ENCODE results near the gene FXYD6. TPM values are rescaled to one million over a fixed set of nuclear protein-coding genes. Genes with fewer than 3 reads are reported as not detected.
"Not testable (repeated sequence)": the region's sequence is repeated elsewhere in the genome, so short reads cannot be mapped to it uniquely, and the experiment has no call there.

FXYD6 gene
- polyA plus RNA-seq, 3 donors: 124 to 140 (median 129) TPM

DNA sequence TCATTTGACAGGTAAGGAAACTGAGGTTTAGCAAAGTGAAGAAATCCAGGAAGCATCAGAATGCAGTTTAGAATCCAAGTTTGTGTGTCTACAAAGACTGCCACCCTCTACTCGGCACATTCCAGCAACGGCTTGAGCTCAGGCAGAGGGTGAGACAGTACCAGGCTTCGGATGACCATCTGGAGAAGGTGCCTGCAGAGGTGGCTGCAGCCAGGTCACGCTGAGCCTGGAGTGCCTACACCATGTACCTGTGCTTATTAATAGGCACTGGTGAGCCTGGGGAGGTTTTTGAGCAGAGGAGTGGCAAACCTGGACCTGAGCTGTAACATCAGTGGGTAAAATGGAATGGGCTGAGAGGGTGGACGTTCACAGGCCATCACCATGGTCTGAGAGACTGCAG is 4.7 kb downstream of the FXYD6 start:
- no peak for DNase-seq (ENCODE audit: low read depth in 3 of 3, low spot score in 2 of 3)

DNA sequence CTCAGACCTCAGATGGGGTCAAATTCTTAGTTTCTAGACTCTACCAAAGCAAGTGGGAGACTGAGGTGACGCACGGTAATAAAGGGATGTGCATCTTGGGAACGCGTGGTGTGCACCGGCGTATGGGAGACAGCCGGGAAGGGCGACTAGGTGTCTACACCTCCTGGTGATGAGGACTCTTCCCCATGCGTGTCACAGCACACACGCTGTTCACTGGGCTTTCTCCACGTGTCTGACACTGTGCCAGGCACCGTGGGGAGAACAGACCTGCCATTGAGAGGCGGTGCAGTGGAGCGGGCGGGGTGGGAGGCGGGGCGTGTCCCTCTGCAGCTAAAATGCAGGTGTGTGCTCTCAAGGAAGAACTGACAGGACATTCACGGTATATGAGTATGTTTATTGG is 5.3 kb downstream of the FXYD6 start:
- DNase-seq (ENCODE audit: low read depth in 3 of 3, low spot score in 2 of 3): no peak

DNA sequence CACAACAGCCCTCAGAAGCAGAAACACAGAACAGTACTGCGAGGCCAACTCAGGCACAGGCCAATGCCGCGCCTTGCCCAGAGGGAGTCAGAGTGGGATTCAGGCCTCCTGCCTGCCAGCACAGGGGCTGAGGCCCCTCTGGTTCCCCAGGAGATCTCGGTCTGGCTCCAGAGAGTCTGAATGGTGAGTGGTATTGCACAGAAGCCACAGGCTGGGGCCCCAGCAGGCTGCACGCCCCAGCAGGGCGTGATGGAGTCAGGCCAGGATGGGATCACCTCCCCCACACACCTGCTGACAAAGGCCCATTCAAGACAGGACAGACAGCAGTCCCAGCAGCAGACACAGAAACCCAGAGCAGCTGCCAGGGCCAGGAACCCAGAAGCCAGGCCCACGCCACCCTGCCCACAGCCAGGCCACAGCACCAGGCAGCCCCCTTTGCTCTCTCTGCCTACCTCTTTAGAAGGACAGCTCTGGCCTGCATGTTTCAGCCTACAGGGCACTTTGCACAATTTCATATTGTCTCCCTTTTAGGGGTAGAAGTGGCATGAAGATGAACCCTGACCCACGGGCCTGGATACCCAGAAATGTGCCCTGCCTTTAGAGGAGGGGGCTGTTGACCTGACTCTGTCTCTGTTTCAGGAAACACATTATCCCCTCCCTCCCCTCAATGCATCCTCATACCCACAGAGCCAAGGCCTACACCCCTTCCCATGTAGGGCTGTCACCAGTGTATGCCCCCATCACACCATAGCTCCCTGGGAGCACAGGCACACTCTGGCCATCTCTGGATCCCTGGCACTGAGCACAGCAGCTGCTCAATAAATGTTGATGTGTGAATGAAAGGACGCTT is 6.1 kb downstream of the FXYD6 start:
- no peak for DNase-seq (ENCODE audit: low read depth in 3 of 3, low spot score in 2 of 3)

DNA sequence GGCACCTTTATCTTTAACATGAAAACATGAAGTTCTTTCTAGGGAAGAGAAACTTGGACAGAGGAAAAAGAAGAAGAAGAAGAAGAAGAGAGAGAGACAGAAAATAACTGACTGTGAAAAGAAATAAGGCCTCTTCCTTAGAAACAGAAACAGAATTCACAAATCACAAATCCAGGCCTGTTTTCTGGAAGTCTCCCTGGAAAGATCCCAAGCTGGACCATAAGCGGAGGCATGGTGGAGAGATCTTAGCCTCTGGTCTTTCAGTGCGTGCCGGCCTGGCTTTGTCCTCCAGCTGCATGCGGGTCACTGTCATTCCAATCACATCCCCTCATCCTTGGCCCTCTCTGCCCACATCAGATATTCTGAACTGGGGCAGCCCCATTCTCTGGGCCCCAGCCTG is 6.9 kb downstream of the FXYD6 start:
- no peak for DNase-seq (ENCODE audit: low read depth in 3 of 3, low spot score in 2 of 3)

DNA sequence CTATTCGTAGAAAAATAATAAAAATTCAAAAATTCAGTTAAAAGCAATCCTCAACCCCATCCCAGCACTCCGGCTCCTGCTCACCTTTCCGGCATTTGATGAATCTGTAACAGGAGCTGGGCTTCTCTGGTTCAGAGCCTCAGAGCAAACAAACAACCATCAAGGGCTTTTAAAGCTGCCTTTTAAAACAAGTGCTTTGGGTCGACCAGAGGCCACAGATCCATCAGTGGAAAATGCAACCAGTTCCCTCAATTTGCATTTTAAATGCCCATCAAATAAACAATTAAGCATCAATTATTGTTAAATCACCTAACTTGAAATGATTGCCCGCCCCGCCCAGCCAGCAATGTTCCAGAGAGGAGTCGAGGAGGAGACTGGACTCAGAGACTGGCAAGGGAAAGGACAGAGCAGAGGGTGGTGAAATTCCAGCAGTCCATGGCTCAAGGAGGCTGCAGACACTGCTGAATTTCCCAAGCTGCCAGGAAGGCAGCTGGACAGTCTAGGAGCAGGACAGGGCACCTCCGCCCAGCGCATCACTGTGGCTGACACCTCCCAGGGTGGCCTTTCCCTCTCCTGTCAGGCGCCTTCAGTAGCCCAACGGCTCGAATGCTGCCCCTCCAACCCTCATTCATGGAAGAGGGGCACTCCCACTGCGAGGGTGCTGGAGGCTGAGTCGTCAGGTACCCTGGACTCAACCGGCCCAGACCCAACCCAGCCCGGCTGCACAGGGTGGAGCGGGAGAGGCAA is 7.5 kb downstream of the FXYD6 start:
- no peak for DNase-seq (ENCODE audit: low read depth in 3 of 3, low spot score in 2 of 3)

DNA sequence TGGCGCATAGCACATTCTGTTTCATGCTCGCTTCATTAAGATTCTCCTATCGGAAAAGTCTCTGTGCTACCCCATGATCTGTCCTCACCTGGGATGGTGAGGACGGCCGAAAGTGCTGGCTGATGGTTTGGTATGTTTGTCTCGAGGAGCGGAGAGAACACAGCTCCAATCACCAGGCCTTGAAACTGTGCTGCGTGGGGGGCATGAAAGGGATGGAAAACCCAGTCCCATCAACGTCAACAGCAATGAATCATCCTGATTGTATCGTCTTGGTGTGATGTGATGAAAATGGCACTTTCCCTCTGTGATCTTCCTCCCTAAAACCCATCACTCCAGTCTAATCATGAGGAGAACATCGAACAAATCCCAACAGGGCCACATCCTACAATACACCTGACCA is 8.4 kb downstream of the FXYD6 start:
- no peak for DNase-seq (ENCODE audit: low read depth in 3 of 3, low spot score in 2 of 3)

DNA sequence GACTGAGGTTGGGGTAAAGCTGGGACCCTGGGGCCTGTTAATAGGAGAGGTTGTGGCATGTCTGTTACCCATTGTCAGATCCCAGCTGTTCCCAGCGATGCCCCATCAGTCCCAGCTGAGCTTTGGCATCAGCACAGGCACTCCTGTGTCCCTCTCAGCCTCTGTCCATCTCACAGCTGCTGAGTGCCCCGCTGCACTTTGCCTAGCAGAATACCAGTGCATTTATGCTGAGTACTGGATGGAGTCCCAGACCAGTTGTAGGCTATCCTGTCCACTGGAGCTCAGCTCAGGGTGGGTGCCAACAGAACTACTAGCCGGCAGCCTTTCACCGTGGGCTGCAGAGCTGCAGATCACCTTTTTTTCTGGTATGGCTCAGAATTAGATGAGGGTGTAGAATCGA is 9.9 kb downstream of the FXYD6 start:
- no peak for DNase-seq (ENCODE audit: low read depth in 3 of 3, low spot score in 2 of 3)

DNA sequence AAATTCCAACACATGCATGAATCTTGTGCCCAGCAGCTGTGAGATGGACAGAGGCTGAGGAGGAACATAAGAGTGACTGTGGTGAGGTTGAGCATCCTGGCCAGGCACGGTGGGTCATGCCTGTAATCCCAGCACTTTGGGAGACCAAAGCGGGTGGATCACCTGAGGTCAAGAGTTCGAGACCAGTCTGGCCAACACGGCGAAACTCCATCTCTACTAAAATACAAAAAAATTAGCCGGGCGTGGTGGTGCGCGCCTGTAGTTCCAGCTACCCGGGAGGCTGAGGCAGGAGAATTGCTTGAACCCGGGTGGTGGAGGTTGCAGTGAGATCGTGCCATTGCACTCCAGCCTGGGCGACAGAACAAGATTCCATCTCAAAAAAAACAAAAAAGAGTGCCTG is 10.9 kb downstream of the FXYD6 start:
- not testable (repeated sequence) for DNase-seq (ENCODE audit: low read depth in 3 of 3, low spot score in 2 of 3)

DNA sequence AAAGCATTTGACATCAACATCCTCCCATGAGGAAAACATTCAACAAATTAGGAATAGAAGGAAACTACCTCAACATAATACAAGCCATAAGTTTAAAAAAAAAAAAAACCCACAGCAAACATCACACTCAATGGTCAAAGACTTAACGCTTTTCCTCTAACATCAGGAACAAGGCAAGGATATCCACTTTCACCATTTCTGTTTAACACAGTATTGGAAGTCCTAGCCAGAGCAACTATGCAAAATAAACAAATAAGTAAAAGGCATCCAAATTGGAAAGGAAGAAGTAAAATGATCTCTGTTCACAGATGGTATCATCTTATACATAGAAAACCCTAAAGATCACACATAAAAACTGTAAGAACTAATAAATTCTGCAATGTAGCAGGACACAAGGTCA is 13.1 kb downstream of the FXYD6 start:
- DNase-seq (ENCODE audit: low read depth in 3 of 3, low spot score in 2 of 3): no peak

DNA sequence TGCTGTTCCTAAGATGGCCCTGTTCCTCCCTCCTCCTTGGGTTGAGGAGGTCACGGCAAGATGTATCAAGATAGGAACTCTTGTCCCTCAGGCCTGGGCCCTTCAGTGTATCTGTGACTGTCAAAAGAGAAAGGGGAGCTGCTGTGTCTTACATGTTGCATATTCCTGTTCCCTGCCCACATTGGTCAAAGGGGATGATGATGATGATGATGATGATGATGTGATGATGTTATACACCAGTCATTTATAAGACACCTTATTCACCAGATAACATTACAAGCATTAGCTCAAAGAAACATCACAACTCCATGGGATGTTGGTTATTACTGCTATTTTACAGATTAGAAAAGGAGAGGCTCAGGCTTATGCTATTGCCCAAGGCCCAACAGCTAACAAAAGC is 13.7 kb downstream of the FXYD6 start:
- no peak for DNase-seq (ENCODE audit: low read depth in 3 of 3, low spot score in 2 of 3)

DNA sequence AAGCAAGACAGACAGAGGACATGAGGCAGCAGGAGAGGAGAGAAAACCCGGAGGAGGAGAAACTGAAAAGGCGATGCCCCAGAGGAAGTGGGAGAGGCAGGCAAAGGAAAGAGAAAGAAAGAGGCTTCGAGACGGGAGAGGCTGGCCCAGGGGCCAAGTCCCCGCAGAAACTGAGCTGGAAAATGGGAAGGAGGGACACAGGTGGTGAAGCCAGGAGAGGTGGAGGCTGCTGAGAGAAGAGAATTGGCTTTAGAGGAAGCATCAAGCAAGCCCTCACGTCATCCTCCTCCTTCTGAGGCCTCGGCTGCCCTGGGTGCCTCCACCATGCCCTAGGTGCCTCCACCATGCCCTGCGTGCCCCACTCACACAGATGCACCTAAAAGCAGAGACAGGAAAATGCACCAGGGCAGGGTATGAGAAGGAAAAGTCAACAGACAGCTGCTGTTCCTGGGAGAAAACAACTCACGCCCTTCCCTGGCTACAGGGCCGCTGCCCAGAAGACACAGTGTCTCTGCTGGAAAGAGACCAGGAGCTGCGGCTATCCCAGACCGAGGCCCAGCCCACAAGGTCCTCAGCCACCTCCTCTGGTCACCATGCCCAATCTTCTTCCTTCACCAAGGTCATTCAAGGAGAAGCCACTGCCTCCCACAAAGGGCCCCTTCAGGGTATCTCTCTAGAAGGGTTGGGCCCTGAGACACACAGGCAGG is 14.3 kb downstream of the FXYD6 start:
- no peak for DNase-seq (ENCODE audit: low read depth in 3 of 3, low spot score in 2 of 3)

DNA sequence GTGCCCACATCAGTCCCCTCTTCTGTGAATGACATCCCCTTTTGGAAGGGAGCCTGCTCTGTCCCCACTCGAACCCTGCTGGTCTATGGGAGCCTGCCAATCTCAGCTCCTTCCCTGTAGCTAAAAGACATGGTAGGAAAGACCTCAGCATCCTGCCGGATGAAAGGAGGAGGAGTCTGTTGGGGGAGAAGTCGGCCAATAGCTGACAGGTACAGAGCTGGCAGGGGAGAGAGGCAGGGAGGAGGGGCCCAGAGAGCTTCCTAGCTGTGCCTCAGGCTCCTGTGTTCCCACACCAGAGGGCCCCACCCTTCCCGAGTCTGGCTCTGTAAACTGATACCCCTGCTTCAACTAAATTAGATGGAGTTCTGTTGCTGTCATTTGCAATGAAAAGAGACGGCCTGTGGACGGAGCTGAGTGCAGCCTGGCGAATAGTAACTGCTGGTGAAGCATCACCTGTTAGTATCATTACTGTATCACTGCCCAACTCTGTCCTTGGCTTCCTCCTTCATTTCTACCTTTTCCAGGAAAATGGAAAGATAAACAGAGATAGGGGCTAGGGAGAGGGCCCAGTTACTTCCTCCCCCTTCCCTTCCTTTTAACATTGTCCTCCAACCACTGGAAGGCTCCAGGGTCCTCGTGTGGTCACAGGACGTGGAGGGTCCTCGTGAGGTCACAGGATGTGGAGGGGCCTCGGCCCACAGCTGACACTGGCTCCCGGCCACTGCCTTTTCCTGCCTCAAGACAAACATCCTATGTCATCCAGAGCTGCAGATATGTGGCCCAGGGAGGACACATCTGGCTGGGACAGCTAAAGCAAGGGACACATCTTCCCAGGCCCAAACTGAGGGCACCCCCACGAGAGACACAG is 15.1 kb downstream of the FXYD6 start:
- no peak for DNase-seq (ENCODE audit: low read depth in 3 of 3, low spot score in 2 of 3)

DNA sequence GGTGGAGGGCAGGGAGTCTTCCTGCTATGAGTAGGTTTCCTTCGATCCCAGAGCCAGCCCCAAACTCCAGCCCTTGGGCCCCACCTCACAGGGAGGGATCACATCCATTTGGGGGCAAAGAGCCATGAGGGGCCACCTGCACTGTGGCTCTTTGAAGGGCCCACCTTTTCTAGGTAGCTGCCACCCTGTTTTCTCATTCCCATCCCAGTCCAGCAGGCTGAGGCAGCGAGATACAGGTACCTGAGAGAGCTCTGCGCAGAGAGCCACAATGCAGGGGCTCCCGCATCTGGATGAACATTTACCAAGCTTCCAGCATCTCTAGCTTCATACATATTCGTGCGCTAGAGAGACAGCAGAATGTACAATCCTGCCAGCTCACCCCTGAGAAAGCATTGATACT is 16.3 kb downstream of the FXYD6 start:
- DNase-seq (ENCODE audit: low read depth in 3 of 3, low spot score in 2 of 3): no peak

DNA sequence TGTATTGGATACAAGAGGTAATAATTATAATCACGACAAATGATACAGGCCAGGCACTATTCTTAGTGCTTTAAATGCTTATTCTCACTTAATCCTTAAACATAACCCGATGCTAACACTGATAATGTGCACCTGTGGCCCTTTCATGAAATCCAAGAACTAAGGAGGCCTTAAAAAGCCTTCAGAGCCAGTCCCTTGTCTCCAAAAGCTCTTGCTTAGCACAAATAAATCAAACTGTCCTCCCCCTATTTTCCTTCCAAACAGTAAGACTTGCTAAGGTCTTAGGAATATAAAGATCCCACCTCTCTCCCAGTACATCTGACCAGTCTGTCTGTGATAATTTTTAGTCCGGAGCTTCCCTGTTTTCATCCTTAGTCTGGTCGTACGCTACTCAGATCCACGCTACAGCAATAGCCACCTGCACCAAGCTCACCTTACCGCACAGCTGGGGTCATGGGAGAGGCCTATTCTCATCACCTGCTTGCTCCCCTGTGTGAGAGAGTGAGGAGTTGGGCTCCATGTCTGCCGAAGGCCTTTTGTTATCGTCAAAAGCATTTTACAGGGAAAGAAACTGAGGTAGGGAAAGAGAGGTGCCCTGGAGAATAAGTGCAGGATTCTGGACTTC is 16.9 kb downstream of the FXYD6 start:
- DNase-seq (ENCODE audit: low read depth in 3 of 3, low spot score in 2 of 3): no peak

DNA sequence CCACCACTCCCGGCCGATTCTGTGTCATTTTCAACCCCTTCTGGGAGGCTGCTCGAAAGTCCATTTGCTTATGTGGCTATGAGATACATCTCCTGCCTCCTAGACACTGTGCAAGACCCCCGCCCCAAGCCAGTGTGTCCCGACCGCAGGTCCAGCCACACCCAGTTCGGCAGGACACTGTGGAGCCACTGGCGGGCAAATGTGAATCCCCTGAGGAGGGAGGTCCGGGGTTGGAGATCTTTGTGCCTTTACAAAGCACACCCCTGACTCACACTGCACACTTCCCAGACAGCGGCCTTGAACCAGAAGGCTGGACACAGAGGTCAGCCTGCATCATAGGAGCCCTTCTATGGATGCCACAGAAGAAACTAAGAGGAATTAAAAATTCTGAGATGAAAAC is 17.4 kb downstream of the FXYD6 start:
- DNase-seq (ENCODE audit: low read depth in 3 of 3, low spot score in 2 of 3): no peak

DNA sequence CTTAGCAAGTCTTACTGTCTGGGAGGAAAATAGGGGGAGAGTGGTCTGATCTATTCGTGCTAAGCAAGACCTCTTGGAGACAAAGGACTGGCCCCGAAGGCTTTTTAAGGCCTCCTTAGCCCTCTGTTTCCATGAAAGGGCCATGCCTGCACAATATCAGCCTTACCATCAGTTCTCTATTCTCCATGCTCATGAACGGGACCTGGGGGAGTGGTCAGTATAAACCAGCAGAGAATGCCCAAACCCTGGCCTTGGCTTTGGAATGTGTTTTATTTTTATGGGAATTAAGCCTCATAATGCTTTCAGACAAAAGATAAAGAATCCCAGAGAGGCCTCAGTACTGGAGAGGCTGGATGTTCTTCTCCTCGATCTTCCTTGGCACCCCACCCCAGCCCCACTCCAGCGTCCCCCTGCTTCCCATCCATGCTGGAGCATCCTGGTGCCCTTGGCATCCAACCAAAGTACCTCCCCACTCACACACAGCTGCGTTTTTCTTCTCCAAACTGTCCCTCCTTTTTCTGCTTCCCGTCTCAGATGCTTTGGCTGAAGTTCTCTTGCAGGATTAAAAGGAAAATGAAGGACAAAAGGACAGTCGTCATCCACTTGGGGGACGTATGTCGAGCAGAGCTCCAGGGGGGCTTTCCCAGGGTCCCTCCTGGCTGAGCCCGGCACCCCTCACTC is 18.6 kb downstream of the FXYD6 start:
- no peak for DNase-seq (ENCODE audit: low read depth in 3 of 3, low spot score in 2 of 3)

DNA sequence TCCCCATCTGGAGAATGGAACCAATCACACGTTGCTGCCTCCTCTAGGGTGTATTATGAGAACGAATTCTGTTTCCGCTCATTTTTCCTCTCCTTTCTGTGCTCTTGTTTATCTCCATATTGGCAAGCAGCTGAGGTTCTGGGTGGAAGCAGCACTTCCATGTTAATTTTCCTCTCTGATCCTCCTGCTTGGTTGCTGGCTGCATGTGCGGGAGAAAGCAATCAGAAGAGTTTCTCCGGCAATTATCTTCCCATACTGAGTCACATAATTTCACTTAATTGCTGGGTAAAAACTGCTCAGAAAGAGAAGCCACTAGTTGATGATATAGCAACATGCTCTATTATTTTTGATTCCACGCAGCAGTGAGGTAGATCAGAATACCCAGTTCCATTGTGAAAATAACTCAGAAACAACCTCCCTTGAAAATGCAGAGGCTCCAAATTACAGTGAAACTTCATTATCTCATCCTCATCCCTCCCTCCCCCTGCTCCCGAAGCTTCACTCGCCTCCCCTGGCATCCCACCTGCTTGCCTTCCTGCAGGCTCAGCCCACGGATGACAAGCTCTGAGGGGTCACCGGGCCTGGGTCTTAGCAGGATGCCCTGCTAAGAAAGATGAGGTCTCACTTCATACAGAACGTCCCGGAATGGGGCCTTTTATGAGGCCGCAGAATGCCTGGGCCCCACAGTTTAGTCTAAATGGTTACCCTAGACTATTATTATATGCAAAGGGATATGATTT is 20.4 kb downstream of the FXYD6 start:
- no peak for DNase-seq (ENCODE audit: low read depth in 3 of 3, low spot score in 2 of 3)

DNA sequence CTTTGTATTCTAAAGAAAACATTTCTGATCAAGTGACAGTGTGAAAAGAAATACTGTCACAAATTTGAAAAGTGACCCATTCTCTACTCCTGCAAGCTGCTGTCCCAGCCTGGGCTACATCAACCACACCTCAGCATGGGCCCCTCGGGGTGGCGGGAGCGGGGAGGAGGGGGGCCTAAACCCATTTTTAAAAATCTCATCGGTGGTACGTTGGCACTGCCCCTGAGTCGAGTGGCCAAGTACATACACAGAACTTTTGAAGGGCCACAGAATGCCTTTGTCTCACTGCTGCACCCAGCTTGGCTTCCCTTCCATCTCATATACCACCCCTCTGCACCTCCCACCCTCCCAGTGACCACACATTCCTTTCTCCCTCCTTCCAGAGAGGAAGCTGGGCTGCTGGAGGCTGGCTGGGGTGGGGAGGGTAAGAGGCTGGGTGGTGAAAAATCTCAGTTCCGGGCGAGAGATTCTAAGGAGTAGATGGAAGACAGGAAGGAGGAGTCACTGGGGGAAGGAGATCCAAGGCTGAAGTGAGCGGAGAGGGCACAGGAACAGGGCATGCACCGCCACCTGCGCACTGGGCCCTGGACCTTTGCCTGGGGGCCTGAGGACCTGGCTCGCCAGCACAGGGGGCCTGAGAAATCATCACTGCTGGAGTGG is 21.1 kb downstream of the FXYD6 start:
- DNase-seq (ENCODE audit: low read depth in 3 of 3, low spot score in 2 of 3): no peak
